Activated CD4-positive, alpha-beta memory T cell treated with anti-CD3 and anti-CD28 coated beads, Interleukin-2, amount 10 ng/mL, durations not matched to agents 7 days and 5 days (primary cell): Measurements from ENCODE around the gene GSTA4. TPM values are rescaled to one million over a fixed set of nuclear protein-coding genes. Genes with fewer than 3 reads are reported as not detected.

ENCODE experiments used
- CTCF ChIA-PET: fragments of 350-600 bp; sonication (Branson Sonifier 250); formaldehyde crosslinking; loops from one replicate; lab custom pipeline; 2021; ENCODE audit warnings: antibody characterized with exemption, inconsistent platforms; lab: Charles Lee
- POLR2A ChIA-PET: fragments of 350-600 bp; sonication (Branson Sonifier 250); formaldehyde crosslinking; loops from one replicate; lab custom pipeline; 2021; ENCODE audit warnings: antibody characterized with exemption; lab: Charles Lee
- DNase-seq: peaks from one replicate; pipeline ENCODE4 v3.0.0-alpha.2; 2020
- H3K27ac Mint-ChIP-seq: one replicate; pipeline ENCODE4 v1.8.0; 2021; ENCODE audit warnings: mild to moderate bottlenecking, mixed read lengths
- H3K27me3 Mint-ChIP-seq: one replicate; pipeline ENCODE4 v1.8.0; 2021; ENCODE audit warnings: mixed read lengths
- H3K36me3 Mint-ChIP-seq: one replicate; pipeline ENCODE4 v1.8.0; 2021; ENCODE audit warnings: low read depth, mixed read lengths
- H3K4me1 Mint-ChIP-seq: one replicate; pipeline ENCODE4 v1.8.0; 2021; ENCODE audit warnings: mixed read lengths
- H3K4me3 Mint-ChIP-seq: one replicate; pipeline ENCODE4 v1.8.0; 2021; ENCODE audit warnings: mild to moderate bottlenecking, mixed read lengths
- H3K9me3 Mint-ChIP-seq: one replicate; pipeline ENCODE4 v1.8.0; 2021; ENCODE audit warnings: mixed read lengths
- total RNA-seq, 2 experiments: library from RNA; stranded (reverse); gene quantifications; one replicate each; pipeline ENCODE4 v1.2.3, GENCODE V29; 2021

GSTA4 gene
- total RNA-seq, 2 experiments from 2014 or later, result 13.0 TPM

DNA sequence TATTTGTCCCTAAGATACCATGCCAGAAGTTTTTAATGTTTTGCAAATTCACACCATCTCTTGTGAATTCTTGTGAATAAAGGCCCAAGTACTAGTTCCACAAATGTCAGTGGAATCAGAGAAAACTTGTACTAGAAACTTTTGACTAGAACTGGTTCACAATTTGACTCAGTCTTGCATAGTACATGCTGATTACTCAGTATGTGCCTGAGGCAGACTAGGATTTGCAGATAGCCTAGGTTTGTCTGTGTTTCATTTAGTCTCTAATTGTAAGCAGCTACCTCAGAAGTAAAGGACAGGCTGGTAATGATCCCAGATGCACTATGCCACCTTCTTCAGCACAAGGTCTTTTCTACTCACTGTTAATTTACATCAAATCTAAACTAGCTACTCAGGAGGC, 34.2 kb upstream of the GSTA4 start:
- POLR2A ChIA-PET, result interaction anchor here (1.2 to 1.5 kb wide), 2 partner anchors 13 to 19 kb away, joined by 3 to 4 read pairs; no protein-coding TSS in a partner anchor
- H3K4me1 Mint-ChIP-seq, result peaks cover 8% of the 10 kb centered on the region
- no peak overlapping the region for H3K27ac Mint-ChIP-seq
- H3K9me3 Mint-ChIP-seq, result no peaks in the 10 kb centered on the region
- DNase-seq, result no peak
- no peaks in the 10 kb centered on the region for H3K27me3 Mint-ChIP-seq
- CTCF ChIA-PET, result interaction anchor here (0.9 kb wide), 1 partner anchor 34 kb away, joined by 3 read pairs; the partner anchor contains the start of gene GSTA4
- peaks cover 37% of the 10 kb centered on the region for H3K36me3 Mint-ChIP-seq
- H3K4me3 Mint-ChIP-seq, result no peak overlapping the region

DNA sequence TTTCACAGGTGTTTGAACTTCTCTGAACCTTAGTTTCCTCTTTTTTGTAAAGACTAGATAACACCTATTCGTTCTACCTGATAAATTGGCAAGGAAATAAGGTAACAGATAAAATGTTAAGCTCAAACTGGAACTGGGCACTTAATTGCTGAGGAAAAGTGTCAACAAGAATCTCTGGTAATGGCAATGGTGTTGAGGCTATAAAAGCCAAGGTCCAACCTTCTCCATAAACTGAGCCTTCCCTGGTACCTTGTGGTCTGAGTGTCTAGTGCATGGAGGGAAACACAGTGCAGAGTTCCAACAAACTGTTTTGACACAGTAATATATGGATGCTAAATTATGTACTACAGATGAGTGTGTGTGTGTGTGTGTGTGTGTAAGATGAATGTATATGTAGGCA, 33.4 kb upstream of the GSTA4 start:
- DNase-seq, result no peak
- H3K27me3 Mint-ChIP-seq, result no peaks in the 10 kb centered on the region
- CTCF ChIA-PET, result interaction anchor here (0.7 kb wide), 1 partner anchor 136 kb away, joined by 3 read pairs; no protein-coding TSS in a partner anchor
- peaks cover 39% of the 10 kb centered on the region for H3K36me3 Mint-ChIP-seq
- no peaks in the 10 kb centered on the region for H3K9me3 Mint-ChIP-seq
- peaks cover 9% of the 10 kb centered on the region for H3K4me1 Mint-ChIP-seq
- no peak overlapping the region for H3K27ac Mint-ChIP-seq
- no peak overlapping the region for H3K4me3 Mint-ChIP-seq
- POLR2A ChIA-PET, result no interaction called here

DNA sequence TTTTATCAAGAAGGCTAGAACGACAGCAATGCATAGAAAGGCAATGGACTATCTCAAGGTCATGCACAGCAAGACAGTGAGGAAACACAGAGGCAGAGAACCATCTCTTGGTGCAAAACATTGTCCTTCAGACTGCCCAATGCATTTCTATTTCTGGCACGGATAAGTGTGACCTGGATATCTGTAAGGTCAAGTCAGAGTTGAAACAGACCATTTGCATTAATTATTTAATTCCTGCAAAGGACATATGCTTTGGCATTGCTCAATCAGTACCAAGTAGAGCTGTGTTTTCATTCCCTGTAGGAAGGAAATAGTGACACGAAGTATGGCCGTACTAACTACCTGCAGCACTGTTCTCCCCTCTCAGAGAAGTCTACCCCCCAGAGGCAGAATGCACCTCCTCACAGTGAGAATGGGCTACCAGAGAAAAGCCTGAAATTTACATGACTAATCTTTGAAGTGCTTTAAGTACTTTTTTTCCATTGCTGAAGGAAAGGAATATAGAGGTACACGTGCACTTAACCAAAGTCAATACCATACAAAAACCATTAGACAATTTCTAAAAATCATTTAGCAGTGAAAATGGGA, 32.1 kb upstream of the GSTA4 start:
- H3K9me3 Mint-ChIP-seq, result no peaks in the 10 kb centered on the region
- H3K4me3 Mint-ChIP-seq, result no peak overlapping the region
- no peak for DNase-seq
- CTCF ChIA-PET, result no interaction called here
- H3K36me3 Mint-ChIP-seq, result peaks cover 36% of the 10 kb centered on the region
- H3K27me3 Mint-ChIP-seq, result no peaks in the 10 kb centered on the region
- no peak overlapping the region for H3K27ac Mint-ChIP-seq
- POLR2A ChIA-PET, result no interaction called here
- H3K4me1 Mint-ChIP-seq, result peaks cover 9% of the 10 kb centered on the region

DNA sequence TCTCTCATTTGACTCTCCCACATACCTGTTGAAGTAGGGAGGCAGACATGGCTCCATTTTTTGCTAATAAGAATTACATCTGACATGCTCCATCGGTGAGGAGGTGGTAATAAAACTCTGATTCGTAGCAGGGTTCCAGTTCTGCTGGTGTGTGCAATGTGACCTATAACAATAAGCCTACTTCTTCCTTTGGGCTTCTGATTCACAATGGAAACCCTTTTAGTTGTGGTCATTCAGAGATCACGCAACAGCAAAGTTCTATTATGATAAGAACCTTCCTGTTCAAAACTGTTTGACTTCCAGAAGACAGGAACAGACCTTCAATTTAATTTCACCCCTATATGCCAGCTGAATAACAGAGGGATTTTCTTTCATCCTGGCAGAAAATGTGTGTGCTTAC, 31.4 kb upstream of the GSTA4 start:
- Mint-ChIP-seq H3K36me3 (peaks cover 36% of the 10 kb centered on the region), H3K9me3 (no peaks in the 10 kb centered on the region), H3K4me3 (no peak overlapping the region)

DNA sequence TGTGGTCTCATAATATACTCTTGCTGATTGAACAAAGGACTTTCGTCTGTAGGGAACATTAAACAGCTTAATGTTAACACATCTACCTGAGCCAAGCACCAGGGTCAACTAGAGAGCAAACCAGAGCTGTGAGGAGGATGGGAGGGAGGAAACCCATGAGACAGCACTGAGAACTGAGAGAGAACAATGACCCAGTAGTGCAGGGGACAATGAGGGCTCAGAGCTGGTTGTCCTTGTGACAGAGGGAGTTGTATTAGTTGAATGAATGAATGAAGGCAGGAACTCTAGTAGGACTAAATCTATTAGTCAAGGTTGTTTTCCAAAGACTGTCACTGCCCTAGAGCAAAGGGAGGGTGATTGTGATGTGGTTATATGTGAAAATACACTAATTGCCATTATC, 28.2 kb upstream of the GSTA4 start:
- H3K36me3 Mint-ChIP-seq, result peaks cover 16% of the 10 kb centered on the region
- CTCF ChIA-PET, result no interaction called here
- no peaks in the 10 kb centered on the region for H3K9me3 Mint-ChIP-seq
- no peak overlapping the region for H3K27ac Mint-ChIP-seq
- H3K4me1 Mint-ChIP-seq, result peaks cover 4% of the 10 kb centered on the region
- POLR2A ChIA-PET, result no interaction called here
- no peak for DNase-seq
- no peak overlapping the region for H3K4me3 Mint-ChIP-seq
- H3K27me3 Mint-ChIP-seq, result no peaks in the 10 kb centered on the region

More for the DNA sequence above, 31.4 kb upstream of the GSTA4 start:
- CTCF ChIA-PET, result no interaction called here
- peaks cover 9% of the 10 kb centered on the region for H3K4me1 Mint-ChIP-seq
- POLR2A ChIA-PET, result no interaction called here
- DNase-seq, result no peak
- no peak overlapping the region for H3K27ac Mint-ChIP-seq
- H3K27me3 Mint-ChIP-seq, result no peaks in the 10 kb centered on the region

DNA sequence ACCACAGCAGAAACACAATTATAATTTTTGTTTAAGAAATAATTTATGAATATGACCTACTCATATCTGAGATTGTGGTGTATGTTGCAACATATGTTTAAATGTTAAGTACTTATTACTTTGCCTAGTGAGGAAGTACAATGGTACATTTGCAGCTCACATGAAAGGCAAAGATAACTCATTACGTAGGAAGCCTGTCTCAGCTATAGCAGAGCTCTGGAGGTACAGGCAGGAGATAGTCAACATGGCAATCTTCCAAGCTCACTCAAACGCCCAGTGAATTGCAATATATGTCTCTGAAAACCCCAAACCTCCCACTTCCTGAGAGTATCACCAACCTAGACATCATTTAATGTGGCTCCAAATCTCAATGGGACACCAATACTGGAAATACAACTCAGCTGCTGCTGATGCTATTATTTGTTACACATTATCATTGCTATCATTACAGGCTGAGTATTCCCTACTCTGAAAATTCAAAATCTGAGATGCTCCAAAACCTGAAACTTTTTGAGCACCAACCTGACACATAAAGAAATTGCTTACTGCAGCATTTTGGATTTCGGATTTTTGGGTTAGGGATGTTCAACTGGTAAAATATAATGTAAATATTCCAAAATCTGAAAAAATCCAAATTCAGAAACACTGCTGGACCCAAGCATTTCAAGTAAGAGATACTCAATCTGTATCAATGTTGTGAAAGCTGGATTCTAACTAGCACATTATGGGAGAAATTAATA, 25.1 kb upstream of the GSTA4 start:
- H3K36me3 Mint-ChIP-seq, result peaks cover 18% of the 10 kb centered on the region
- no peaks in the 10 kb centered on the region for H3K9me3 Mint-ChIP-seq
- H3K27me3 Mint-ChIP-seq, result no peaks in the 10 kb centered on the region
- H3K4me1 Mint-ChIP-seq, result peaks cover 3% of the 10 kb centered on the region
- no peak overlapping the region for H3K4me3 Mint-ChIP-seq
- no peak for DNase-seq
- CTCF ChIA-PET, result no interaction called here
- no peak overlapping the region for H3K27ac Mint-ChIP-seq
- POLR2A ChIA-PET, result no interaction called here

DNA sequence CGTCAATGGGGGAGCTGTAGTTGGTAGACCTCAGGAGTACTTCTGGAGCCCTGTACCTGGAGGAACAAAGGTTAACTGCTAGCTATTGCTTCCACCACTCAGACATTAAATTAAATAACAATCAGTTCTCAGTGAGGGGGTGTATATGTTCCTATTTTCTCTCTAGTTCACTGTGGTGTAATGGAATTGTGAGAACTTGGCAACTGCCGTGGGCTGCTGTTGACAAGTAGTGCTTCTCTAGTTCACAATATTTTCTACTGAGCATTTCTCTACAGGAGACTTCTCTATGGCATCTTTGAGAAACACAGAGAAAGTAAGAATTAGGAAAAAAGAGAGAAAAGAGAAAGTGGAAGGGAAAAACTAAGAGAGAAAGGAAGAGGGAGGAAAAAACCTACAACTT, 23.4 kb upstream of the GSTA4 start:
- Mint-ChIP-seq H3K4me1 (peaks cover 2% of the 10 kb centered on the region), H3K27me3 (no peaks in the 10 kb centered on the region), H3K36me3 (peaks cover 18% of the 10 kb centered on the region), H3K27ac (no peak overlapping the region), H3K9me3 (no peaks in the 10 kb centered on the region), H3K4me3 (no peak overlapping the region)
- no peak for DNase-seq
- POLR2A ChIA-PET, result no interaction called here
- CTCF ChIA-PET, result no interaction called here

DNA sequence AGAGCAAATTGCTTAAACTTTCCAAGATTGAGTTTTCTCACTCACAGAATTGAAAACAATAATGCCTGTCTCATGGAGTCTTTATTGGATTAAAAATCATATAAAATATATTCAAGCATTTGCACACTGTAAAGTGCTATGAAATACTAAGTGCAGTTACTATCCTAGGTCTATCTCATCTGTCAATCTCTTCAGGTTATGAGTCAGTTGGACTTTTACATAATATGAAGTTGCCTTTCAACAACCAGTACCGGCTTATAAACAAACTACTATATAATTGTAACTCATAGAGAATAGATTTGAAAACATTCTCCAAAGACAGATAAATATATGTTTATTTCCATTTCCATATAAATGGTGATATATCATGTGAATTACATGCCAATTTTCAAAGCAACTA, 20.4 kb upstream of the GSTA4 start:
- DNase-seq, result no peak
- H3K9me3 Mint-ChIP-seq, result no peaks in the 10 kb centered on the region
- POLR2A ChIA-PET, result no interaction called here
- H3K4me3 Mint-ChIP-seq, result no peak overlapping the region
- peaks cover 34% of the 10 kb centered on the region for H3K36me3 Mint-ChIP-seq
- no peaks in the 10 kb centered on the region for H3K27me3 Mint-ChIP-seq
- CTCF ChIA-PET, result no interaction called here
- no peak overlapping the region for H3K27ac Mint-ChIP-seq
- no peaks in the 10 kb centered on the region for H3K4me1 Mint-ChIP-seq

DNA sequence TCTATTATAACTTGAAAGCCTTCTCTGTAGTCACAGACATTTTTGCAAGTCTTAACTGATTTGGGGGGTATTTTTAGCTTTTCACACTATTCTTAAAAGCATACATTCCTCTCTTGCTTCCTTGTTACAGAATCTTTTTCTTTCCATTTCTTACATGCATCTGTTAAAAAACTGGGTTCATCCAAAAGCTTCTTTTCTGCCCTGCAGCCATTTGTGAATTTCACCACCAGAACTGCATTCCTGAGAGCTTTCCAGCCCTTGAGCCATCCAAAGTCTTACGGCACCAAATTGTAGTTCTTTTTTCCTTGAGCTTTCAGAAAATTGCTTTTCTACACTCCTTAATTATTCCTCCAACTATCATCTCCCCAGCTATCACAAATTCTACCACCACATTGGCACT, 19.7 kb upstream of the GSTA4 start:
- DNase-seq, result no peak
- CTCF ChIA-PET, result no interaction called here
- no peak overlapping the region for H3K27ac Mint-ChIP-seq
- no peaks in the 10 kb centered on the region for H3K27me3 Mint-ChIP-seq
- H3K9me3 Mint-ChIP-seq, result no peaks in the 10 kb centered on the region
- no peak overlapping the region for H3K4me3 Mint-ChIP-seq
- H3K4me1 Mint-ChIP-seq, result no peaks in the 10 kb centered on the region
- POLR2A ChIA-PET, result no interaction called here
- H3K36me3 Mint-ChIP-seq, result peaks cover 40% of the 10 kb centered on the region

DNA sequence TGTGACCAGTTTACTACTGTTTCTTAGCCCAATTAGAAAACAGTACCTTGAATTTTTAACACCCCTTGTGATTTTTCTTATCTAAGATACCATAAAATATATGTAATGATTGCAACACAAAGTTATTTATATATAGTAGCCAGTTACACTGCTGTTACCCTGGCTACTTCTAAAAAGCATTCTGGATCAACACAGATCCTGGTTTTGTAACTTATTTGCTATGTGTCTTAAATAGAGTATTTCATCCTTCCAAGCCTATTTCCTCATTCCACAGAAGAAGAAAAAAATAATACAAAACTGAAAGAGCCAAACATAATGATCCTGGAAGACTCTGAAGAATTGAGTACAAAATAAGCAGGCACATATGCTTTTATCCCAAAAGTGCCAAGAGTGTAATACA, 19.0 kb upstream of the GSTA4 start:
- POLR2A ChIA-PET, result no interaction called here
- no peak for DNase-seq
- Mint-ChIP-seq H3K4me1 (no peaks in the 10 kb centered on the region), H3K27ac (no peak overlapping the region), H3K4me3 (no peak overlapping the region), H3K27me3 (no peaks in the 10 kb centered on the region), H3K9me3 (no peaks in the 10 kb centered on the region), H3K36me3 (peaks cover 45% of the 10 kb centered on the region)
- CTCF ChIA-PET, result no interaction called here

DNA sequence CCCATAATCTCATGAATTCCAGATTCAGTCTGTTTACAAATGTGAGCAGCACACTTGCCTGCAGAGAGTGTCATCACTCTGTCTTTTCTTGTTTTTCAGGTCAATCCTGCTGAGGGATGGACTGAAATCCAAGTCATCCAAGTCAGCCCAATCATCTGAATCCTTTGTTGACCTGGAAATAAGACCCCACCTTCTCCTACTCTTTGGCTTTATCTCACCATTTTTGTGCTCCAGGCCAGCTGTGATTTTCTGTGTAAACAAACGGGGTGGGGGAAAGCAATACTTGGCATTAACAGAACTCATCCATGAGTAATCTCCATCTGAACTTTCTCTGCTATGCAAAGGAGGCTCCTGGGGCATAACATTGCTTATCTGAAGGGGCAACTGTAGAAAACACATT, 16.9 kb upstream of the GSTA4 start:
- H3K4me3 Mint-ChIP-seq, result no peak overlapping the region
- CTCF ChIA-PET, result no interaction called here
- peaks cover 44% of the 10 kb centered on the region for H3K36me3 Mint-ChIP-seq
- no peaks in the 10 kb centered on the region for H3K9me3 Mint-ChIP-seq
- no peak overlapping the region for H3K27ac Mint-ChIP-seq
- POLR2A ChIA-PET, result no interaction called here
- no peaks in the 10 kb centered on the region for H3K27me3 Mint-ChIP-seq
- DNase-seq, result no peak
- H3K4me1 Mint-ChIP-seq, result no peaks in the 10 kb centered on the region

DNA sequence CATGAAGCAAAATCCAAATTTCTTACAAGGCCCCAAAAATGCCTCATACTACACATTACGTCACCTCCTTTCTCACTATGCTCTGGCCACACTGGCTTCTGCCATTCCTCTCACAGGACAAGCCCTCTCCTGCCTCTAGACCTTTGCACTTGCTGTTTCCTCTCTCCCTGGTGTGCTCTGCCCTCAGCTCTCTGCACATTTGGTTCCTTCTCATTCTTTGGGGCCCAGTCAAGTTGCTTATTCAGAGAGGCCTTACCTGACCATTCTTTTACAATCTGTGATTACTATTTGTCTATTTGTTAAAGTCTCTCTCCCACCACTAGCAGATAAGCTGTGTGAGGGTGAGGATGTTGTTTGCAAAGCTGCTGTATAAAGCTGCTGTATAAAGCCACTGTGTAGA, 15.4 kb upstream of the GSTA4 start:
- H3K27ac Mint-ChIP-seq, result no peak overlapping the region
- peaks cover 47% of the 10 kb centered on the region for H3K36me3 Mint-ChIP-seq
- ChIA-PET CTCF (interaction anchor here (0.8 kb wide), 1 partner anchor 16 kb away, joined by 3 read pairs; no protein-coding TSS in a partner anchor), POLR2A (no interaction called here)
- H3K27me3 Mint-ChIP-seq, result no peaks in the 10 kb centered on the region
- no peaks in the 10 kb centered on the region for H3K9me3 Mint-ChIP-seq
- no peak overlapping the region for H3K4me3 Mint-ChIP-seq
- no peak for DNase-seq
- no peaks in the 10 kb centered on the region for H3K4me1 Mint-ChIP-seq

DNA sequence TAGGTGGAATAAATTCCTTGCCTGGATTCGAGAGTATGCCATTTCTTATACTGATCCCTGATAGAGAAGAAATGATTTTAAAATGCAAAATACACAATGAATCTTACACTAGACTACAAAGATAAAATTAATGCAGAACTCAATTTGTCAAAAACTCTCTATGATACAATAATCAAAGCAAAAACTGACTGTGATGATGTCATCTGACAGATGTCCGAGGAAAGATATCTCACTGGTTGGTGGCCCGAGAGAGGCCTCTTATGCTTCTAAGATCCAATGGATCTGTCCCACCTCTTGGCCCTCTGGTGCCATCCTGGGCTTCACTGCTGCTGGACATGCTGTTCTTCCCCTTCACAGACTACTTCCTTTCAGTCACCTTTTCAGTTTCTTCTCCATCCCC, 14.4 kb upstream of the GSTA4 start:
- Mint-ChIP-seq H3K4me3 (no peak overlapping the region), H3K27me3 (no peaks in the 10 kb centered on the region), H3K9me3 (no peaks in the 10 kb centered on the region), H3K36me3 (peaks cover 49% of the 10 kb centered on the region), H3K4me1 (no peaks in the 10 kb centered on the region), H3K27ac (no peak overlapping the region)
- POLR2A ChIA-PET, result no interaction called here
- DNase-seq, result no peak
- CTCF ChIA-PET, result no interaction called here

DNA sequence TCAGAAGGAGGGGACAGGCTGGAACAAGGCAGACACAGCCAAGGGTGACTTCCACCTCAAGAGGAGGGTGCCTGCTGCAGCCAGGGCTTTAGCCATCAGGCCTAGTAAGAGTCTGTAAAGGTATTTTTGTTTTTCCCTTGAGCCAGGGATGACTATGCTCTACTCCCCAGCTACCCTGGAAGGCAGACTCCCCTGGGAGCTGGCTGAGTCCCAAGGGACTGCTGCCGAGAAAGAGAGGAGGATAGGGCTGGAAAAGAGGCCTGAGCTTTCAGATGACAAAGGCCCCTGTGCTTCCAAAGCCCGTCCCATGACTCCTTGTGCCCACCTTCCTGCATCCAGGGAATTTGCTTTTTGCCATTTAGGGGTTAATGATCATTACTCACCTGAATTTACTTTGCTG, 14.0 kb upstream of the GSTA4 start:
- Mint-ChIP-seq H3K36me3 (peaks cover 49% of the 10 kb centered on the region), H3K4me1 (no peaks in the 10 kb centered on the region), H3K4me3 (no peak overlapping the region), H3K27ac (no peak overlapping the region), H3K9me3 (no peaks in the 10 kb centered on the region), H3K27me3 (no peaks in the 10 kb centered on the region)
- CTCF ChIA-PET, result no interaction called here
- POLR2A ChIA-PET, result no interaction called here
- DNase-seq, result no peak
